A549 (cell line): ENCODE measurements around the gene KCNMA1. TPM values are rescaled to one million over a fixed set of nuclear protein-coding genes. Genes with fewer than 3 reads are reported as not detected.
A peak's percentile ranks its signal among the peaks of the same experiment; 100 is the strongest.

ENCODE experiments used
- ATAC-seq, 2 experiments: fragments of 200-7000 bp in 1 of 2; fragments of >200 bp in 1 of 2; cut with Nextera tagmentation in 1 of 2; cut with Tn5 transposase in 1 of 2; 3 replicates each; pipeline versions ENCODE4 v1.8.0 to v1.9.1; 2018 to 2020; ENCODE audit warnings: mild to moderate bottlenecking in 1 of 2, moderate library complexity in 1 of 2
- CTCF ChIA-PET: fragments of 300-600 bp; sonication (Branson Sonifier 250); formaldehyde crosslinking; extraction: SDS; loops from one replicate; lab custom pipeline; 2021; ENCODE audit warnings: antibody characterized with exemption, inconsistent platforms; lab: Yijun Ruan, JAX
- POLR2A ChIA-PET: fragments of 350-600 bp; formaldehyde crosslinking; extraction: SDS; loops from one replicate; lab custom pipeline; 2021; ENCODE audit warnings: antibody characterized with exemption, inconsistent platforms; lab: Yijun Ruan, JAX
- DNase-seq, 2 experiments: peaks; one replicate each; pipeline versions ENCODE4 v3.0.0 to v3.0.0-alpha.2; 2011 to 2016; ENCODE audit warnings: low read depth in 1 of 2, low spot score in 1 of 2
- FAIRE-seq: peaks from 2 replicates; lab custom pipeline; 2011; peaks lifted over from hg19 to GRCh38; lab: Jason Lieb, UNC
- H3K27ac ChIP-seq, 2 experiments: fragments of >200 bp; sonication (Bioruptor Twin); formaldehyde crosslinking; 3 replicates each; pipeline ENCODE4 v1.5.1; 2016 to 2017
- H3K4me1 ChIP-seq: fragments of >200 bp; sonication (Bioruptor Twin); formaldehyde crosslinking; 3 replicates; pipeline ENCODE4 v1.6.1; 2016
- H3K4me2 ChIP-seq: fragments of >200 bp; sonication (Bioruptor Twin); formaldehyde crosslinking; 3 replicates; pipeline ENCODE4 v1.6.1; 2016
- H3K4me3 ChIP-seq: fragments of >200 bp; sonication (Bioruptor Twin); formaldehyde crosslinking; 3 replicates; pipeline ENCODE4 v1.5.1; 2016
- H3K9me3 ChIP-seq: fragments of >200 bp; sonication (Bioruptor Twin); formaldehyde crosslinking; 3 replicates; pipeline ENCODE4 v1.6.1; 2016
- CBX2 ChIP-seq: fragments of 200-600 bp; sonication (generic); IDR thresholded peaks from 2 replicates; pipeline ENCODE4 v1.6.1; 2016; ENCODE audit warnings: low read depth, mild to moderate bottlenecking, borderline replicate concordance
- CHD4 ChIP-seq: fragments of 200-600 bp; sonication (generic); IDR thresholded peaks from 2 replicates; pipeline ENCODE4 v1.6.1; 2016; ENCODE audit warnings: antibody characterized with exemption, mild to moderate bottlenecking, borderline replicate concordance
- E2F6 ChIP-seq: IDR thresholded peaks from 2 replicates; pipeline ENCODE4 v1.6.1; 2012; ENCODE audit warnings: low read depth, borderline replicate concordance
- EP300 ChIP-seq, 2 experiments: fragments of >200 bp; sonication (Bioruptor Twin); formaldehyde crosslinking; IDR thresholded peaks; 2 replicates in 1 of 2; 3 replicates in 1 of 2; pipeline ENCODE4 v1.6.1; 2016 to 2017
- ESRRA ChIP-seq: fragments of 150-350 bp; IDR thresholded peaks from 2 replicates; pipeline ENCODE4 v1.6.1; 2014; ENCODE audit warnings: mild to moderate bottlenecking, low read length, borderline replicate concordance
- FOSL2 ChIP-seq, 2 experiments: fragments of 450-650 bp in 1 of 2; fragments of >200 bp in 1 of 2; sonication (Bioruptor Twin) in 1 of 2; formaldehyde crosslinking; IDR thresholded peaks; 2 replicates each; pipeline versions ENCODE4 v1.5.0 to v1.6.1; 2016 to 2020; ENCODE audit warnings: mild to moderate bottlenecking in 1 of 2, moderate library complexity in 1 of 2
- GATA3 ChIP-seq: IDR thresholded peaks from 2 replicates; pipeline ENCODE4 v1.6.1; 2012; ENCODE audit warnings: borderline replicate concordance
- HDAC2 ChIP-seq: fragments of 200-600 bp; sonication (generic); IDR thresholded peaks from 2 replicates; pipeline ENCODE4 v1.6.1; 2016
- HMGXB4 ChIP-seq: fragments of 250-450 bp; sonication (Bioruptor Pico); IDR thresholded peaks from 2 replicates; pipeline ENCODE4 v1.5.0; 2021; ENCODE audit warnings: mild to moderate bottlenecking, moderate library complexity, borderline replicate concordance
- JUNB ChIP-seq: fragments of >200 bp; sonication (Bioruptor Twin); formaldehyde crosslinking; IDR thresholded peaks from 2 replicates; pipeline ENCODE4 v1.6.1; 2016
- MAFK ChIP-seq: fragments of 450-650 bp; IDR thresholded peaks from 2 replicates; pipeline ENCODE4 v1.6.1; 2014; ENCODE audit not compliant: partially characterized antibody
- NFE2L2 ChIP-seq: fragments of 150-350 bp; conservative IDR thresholded peaks from 2 replicates; pipeline ENCODE4 v1.6.1; 2014; ENCODE audit warnings: low read length
- POLR2AphosphoS2 ChIP-seq: conservative IDR thresholded peaks from 2 replicates; pipeline ENCODE4 v1.6.1; 2012; ENCODE audit warnings: low read length, improper control_type of control experiment, inconsistent platforms
- RARB ChIP-seq: fragments of 250-450 bp; sonication (Bioruptor Pico); IDR thresholded peaks from 2 replicates; pipeline ENCODE4 v1.8.0; 2021; ENCODE audit warnings: mild to moderate bottlenecking, moderate library complexity
- RFX5 ChIP-seq: fragments of 450-650 bp; IDR thresholded peaks from 2 replicates; pipeline ENCODE4 v1.7.1; 2014; ENCODE audit warnings: antibody characterized with exemption, mild to moderate bottlenecking, moderate library complexity
- TP53 ChIP-seq: fragments of 250-450 bp; sonication (Bioruptor Pico); IDR thresholded peaks from 2 replicates; pipeline ENCODE4 v1.5.0; 2021; ENCODE audit warnings: mild to moderate bottlenecking, moderate library complexity
- ZC3H11A ChIP-seq: fragments of 450-650 bp; IDR thresholded peaks from 2 replicates; pipeline ENCODE4 v1.6.1; 2014; ENCODE audit warnings: antibody characterized with exemption, mild to moderate bottlenecking
- WGBS: methylation state at CpG from one replicate; pipeline ENCODE4 v1.1.6; 2017; ENCODE audit errors: missing lambda C conversion rate; 5-methylcytosine and 5-hydroxymethylcytosine counted together
- polyA plus RNA-seq, 4 experiments: library from polyadenylated mRNA; depleted of rRNA in 3 of 4; stranded (reverse); fragments of >200 nt; fragmentation: RNase III in 1 of 4; extraction: RNeasy Plus Mini Kit Qiagen cat#74134 plus additional on column Dnase treatment in 1 of 4; gene quantifications; 2 replicates in 3 of 4; 3 replicates in 1 of 4; pipeline ENCODE4 v1.2.3, GENCODE V29; 2011 to 2017
- TF ChIP-seq, protein P1 (sequence below): fragments of 250-450 bp; sonication (Bioruptor Pico); IDR thresholded peaks from 2 replicates; pipeline ENCODE4 v1.5.0; 2020; ENCODE audit warnings: low read depth, mild to moderate bottlenecking, moderate library complexity
- TF ChIP-seq, protein P2 (sequence below): fragments of >200 bp; sonication (Bioruptor Twin); formaldehyde crosslinking; IDR thresholded peaks from 3 replicates; pipeline ENCODE4 v1.5.1; 2016

The KCNMA1 gene
- polyA plus RNA-seq, 2 of the 4 experiments (the other 2 are of a cell fraction) = 14.9 to 30.6 TPM

GRCh38 chr10:77452952-77453564 lies 184.6 kb downstream of the KCNMA1 start:
- CTCF ChIA-PET = interaction anchor here (0.7 to 2.3 kb wide), 5 partner anchors 10 to 279 kb away, joined by 3 to 9 read pairs (median 4); no protein-coding TSS in a partner anchor
- TF ChIP-seq JUNB (no peak), ZC3H11A (peak; percentile 89)
- no peak for ATAC-seq

DNA sequence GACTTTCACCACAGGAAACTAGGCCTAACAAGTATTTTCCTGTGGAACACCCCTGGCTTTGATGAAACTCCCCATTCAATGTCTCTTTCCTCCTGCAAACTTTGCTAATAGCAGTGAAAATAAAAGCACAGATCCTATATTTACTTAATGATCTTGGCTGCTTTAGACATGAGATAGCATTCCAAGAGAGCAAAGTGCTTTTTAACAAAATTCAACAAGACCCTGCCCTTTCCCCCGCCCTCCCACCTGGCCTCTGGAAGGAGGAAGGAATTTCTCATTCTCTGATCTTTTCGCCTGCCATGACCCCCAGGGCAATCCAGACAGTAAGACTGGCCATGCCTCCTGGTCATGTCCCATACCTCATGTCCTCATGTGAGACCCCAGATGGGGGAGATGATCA lies 185.7 kb downstream of the KCNMA1 start:
- Histone ChIP-seq H3K9me3 (no peaks in the 10 kb centered on the region), H3K4me1 (peaks cover 10% of the 10 kb centered on the region; the same call in 2 of the 3 replicates), H3K27ac (no peak overlapping the region), H3K4me2 (no peak overlapping the region), H3K4me3 (no peak overlapping the region)
- ChIA-PET CTCF (interaction anchor here (2.3 kb wide), 1 partner anchor 23 kb away, joined by 9 read pairs; no protein-coding TSS in a partner anchor), POLR2A (no interaction called here)
- no peak for ATAC-seq
- DNase-seq = no peak
- TF ChIP-seq RFX5 (no peak), POLR2AphosphoS2 (no peak), HMGXB4 (no peak), ZC3H11A (no peak), HDAC2 (no peak), FOSL2 (IDR thresholded peaks at IDR 0.05) (no peak), FOSL2 (CRISPR knock-in tag; IDR thresholded peaks at IDR 0.05) (no peak), TP53 (CRISPR knock-in tag) (no peak), GATA3 (no peak), MAFK (no peak)
- 92% methylated on average over 2 of the region's 2 CpGs for WGBS
- no peak for FAIRE-seq

More at GRCh38 chr10:77452952-77453564, 184.6 kb downstream of the KCNMA1 start:
- DNase-seq (no peak), FAIRE-seq (no peak)
- POLR2A ChIA-PET = no interaction called here
- Histone ChIP-seq H3K27ac (no peak overlapping the region), H3K4me2 (no peak overlapping the region), H3K4me1 (peaks cover 10% of the 10 kb centered on the region; the same call in 2 of the 3 replicates), H3K4me3 (no peak overlapping the region), H3K9me3 (no peaks in the 10 kb centered on the region)
- WGBS = 69% methylated on average over 4 of the region's 4 CpGs

- Histone ChIP-seq H3K27ac (no peak overlapping the region), H3K4me3 (no peak overlapping the region), H3K4me2 (no peak overlapping the region), H3K9me3 (no peaks in the 10 kb centered on the region), H3K4me1 (no peaks in the 10 kb centered on the region)
- 87% methylated on average over 5 of the region's 5 CpGs for WGBS
- TF ChIP-seq EP300 (IDR thresholded peaks at IDR 0.05) (no peak), ZC3H11A (no peak), NFE2L2 (no peak), ESRRA (no peak), CHD4 (no peak), CBX2 (no peak), RARB (CRISPR knock-in tag) (no peak), E2F6 (no peak)
- TF ChIP-seq, protein P1, sequence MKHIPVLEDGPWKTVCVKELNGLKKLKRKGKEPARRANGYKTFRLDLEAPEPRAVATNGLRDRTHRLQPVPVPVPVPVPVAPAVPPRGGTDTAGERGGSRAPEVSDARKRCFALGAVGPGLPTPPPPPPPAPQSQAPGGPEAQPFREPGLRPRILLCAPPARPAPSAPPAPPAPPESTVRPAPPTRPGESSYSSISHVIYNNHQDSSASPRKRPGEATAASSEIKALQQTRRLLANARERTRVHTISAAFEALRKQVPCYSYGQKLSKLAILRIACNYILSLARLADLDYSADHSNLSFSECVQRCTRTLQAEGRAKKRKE (CRISPR knock-in tag) = no peak
- TF ChIP-seq, protein P2, sequence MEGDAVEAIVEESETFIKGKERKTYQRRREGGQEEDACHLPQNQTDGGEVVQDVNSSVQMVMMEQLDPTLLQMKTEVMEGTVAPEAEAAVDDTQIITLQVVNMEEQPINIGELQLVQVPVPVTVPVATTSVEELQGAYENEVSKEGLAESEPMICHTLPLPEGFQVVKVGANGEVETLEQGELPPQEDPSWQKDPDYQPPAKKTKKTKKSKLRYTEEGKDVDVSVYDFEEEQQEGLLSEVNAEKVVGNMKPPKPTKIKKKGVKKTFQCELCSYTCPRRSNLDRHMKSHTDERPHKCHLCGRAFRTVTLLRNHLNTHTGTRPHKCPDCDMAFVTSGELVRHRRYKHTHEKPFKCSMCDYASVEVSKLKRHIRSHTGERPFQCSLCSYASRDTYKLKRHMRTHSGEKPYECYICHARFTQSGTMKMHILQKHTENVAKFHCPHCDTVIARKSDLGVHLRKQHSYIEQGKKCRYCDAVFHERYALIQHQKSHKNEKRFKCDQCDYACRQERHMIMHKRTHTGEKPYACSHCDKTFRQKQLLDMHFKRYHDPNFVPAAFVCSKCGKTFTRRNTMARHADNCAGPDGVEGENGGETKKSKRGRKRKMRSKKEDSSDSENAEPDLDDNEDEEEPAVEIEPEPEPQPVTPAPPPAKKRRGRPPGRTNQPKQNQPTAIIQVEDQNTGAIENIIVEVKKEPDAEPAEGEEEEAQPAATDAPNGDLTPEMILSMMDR = no peak
- DNase-seq = no peak
- POLR2A ChIA-PET = no interaction called here
- FAIRE-seq = no peak
- CTCF ChIA-PET = interaction anchor here (1.3 to 1.9 kb wide), 2 partner anchors 12 to 197 kb away, joined by 4 to 5 read pairs; no protein-coding TSS in a partner anchor
- ATAC-seq = no peak
These were observed 189.4 kb downstream of the KCNMA1 start for GRCh38 chr10:77448226-77448625.
